Brain microvascular endothelial cell (primary cell): ENCODE results near the gene FANCI.
"Not testable (repeated sequence)": the region's sequence is repeated elsewhere in the genome, so short reads cannot be mapped to it uniquely, and the experiment has no call there.

Experiments
- DNase-seq: peaks from one replicate; pipeline ENCODE4 v3.0.0-alpha.2; 2020
- H3K27ac ChIP-seq: fragments of 250-450 bp; sonication (Bioruptor Pico); 2 replicates; pipeline ENCODE4 v1.5.1; 2020; ENCODE audit warnings: mild to moderate bottlenecking, moderate library complexity
- H3K27me3 ChIP-seq: fragments of 250-450 bp; sonication (Bioruptor Pico); replicated peaks from 2 replicates; pipeline ENCODE4 v1.5.1; 2020; ENCODE audit warnings: mild to moderate bottlenecking
- H3K36me3 ChIP-seq: fragments of 250-450 bp; sonication (Bioruptor Pico); replicated peaks from 2 replicates; pipeline ENCODE4 v1.5.1; 2020; ENCODE audit warnings: mild to moderate bottlenecking
- H3K4me3 ChIP-seq: 2 replicates; pipeline ENCODE4 v1.5.1; 2011; ENCODE audit warnings: low read depth, mild to moderate bottlenecking, control low read depth, low read length, moderate library complexity
- in situ Hi-C: cut with HindIII; loops from 2 replicates; pipeline ENCODE4 v1.10.0; 2017; ENCODE audit warnings: low sequenced_read_pairs, low pct_ligation_motif_present
- TF ChIP-seq, protein P1 (sequence below): IDR thresholded peaks from 2 replicates; pipeline ENCODE4 v1.5.1; 2011; ENCODE audit warnings: low read depth, mild to moderate bottlenecking, moderate library complexity, low read length, control low read depth, inconsistent platforms; ENCODE audit errors: missing control alignments

The FANCI gene

DNA sequence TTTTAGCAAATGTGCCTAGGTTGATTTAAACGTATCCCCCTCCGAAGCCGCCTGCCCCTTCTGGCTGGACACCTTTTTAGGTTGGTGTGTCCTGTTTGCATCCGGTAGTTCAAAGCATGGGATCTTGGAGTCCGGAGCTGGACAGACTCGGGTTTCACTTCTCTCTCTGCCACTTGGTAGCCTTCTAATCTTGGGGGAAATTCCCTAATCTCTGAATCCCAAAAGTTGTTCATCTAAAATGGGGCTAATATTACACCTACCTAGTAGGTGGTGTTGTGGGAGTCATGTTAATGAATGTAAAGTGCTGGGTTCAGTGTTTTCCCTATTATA, 760 bp downstream of the FANCI start:
- H3K27me3 ChIP-seq: no peaks in the 10 kb centered on the region
- no peak for DNase-seq
- TF ChIP-seq, protein P1, sequence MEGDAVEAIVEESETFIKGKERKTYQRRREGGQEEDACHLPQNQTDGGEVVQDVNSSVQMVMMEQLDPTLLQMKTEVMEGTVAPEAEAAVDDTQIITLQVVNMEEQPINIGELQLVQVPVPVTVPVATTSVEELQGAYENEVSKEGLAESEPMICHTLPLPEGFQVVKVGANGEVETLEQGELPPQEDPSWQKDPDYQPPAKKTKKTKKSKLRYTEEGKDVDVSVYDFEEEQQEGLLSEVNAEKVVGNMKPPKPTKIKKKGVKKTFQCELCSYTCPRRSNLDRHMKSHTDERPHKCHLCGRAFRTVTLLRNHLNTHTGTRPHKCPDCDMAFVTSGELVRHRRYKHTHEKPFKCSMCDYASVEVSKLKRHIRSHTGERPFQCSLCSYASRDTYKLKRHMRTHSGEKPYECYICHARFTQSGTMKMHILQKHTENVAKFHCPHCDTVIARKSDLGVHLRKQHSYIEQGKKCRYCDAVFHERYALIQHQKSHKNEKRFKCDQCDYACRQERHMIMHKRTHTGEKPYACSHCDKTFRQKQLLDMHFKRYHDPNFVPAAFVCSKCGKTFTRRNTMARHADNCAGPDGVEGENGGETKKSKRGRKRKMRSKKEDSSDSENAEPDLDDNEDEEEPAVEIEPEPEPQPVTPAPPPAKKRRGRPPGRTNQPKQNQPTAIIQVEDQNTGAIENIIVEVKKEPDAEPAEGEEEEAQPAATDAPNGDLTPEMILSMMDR: no peak
- H3K36me3 ChIP-seq: no peaks in the 10 kb centered on the region
- in situ Hi-C loops: no loop called here
- H3K4me3 ChIP-seq: peak overlapping the region; percentile 90
- H3K27ac ChIP-seq: no peak overlapping the region

DNA sequence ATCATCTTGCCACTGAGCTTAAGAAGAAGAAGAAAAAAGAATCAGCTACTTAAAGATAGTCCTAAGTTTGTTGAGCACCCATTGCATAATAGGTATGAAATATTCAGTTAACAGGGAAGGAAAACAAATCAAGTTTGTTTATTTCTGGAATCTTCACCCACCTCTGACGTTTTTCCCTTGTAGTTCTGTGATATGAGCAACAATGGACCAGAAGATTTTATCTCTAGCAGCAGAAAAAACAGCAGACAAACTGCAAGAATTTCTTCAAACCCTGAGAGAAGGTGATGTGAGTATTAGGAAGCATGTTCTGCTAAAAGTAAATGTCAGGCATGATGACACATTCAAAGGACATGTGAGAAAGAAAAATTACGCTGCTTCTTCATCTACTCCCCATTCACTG, 3.7 kb downstream of the FANCI start:
- TF ChIP-seq, protein P1: no peak
- in situ Hi-C loops: no loop called here
- Histone ChIP-seq H3K27ac (no peak overlapping the region), H3K27me3 (no peaks in the 10 kb centered on the region), H3K36me3 (no peaks in the 10 kb centered on the region), H3K4me3 (no peak overlapping the region)
- no peak for DNase-seq

DNA sequence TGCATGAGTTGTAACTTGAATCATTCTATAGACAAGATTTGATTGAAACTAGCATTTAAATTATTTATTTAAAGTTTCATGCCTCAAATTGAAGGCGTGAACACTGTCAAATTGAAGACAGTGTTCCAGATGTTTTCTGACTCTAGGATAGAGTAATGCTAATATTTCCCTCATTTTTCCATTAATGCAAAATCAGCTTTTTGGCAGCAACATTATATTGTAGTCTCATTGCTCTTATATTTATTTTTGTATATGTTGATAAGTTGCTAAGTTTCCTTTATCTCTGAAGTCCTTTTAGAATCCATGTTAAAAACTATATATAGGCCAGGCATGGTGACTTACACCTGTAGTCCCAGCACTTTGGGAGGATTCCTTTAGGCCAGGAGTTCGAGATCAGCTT, 4.8 kb downstream of the FANCI start:
- in situ Hi-C loops: no loop called here
- TF ChIP-seq, protein P1: no peak
- Histone ChIP-seq H3K27ac (no peak overlapping the region), H3K36me3 (no peaks in the 10 kb centered on the region), H3K27me3 (no peaks in the 10 kb centered on the region), H3K4me3 (no peak overlapping the region)
- no peak for DNase-seq

- H3K4me3 ChIP-seq, DNase-seq, H3K36me3 ChIP-seq, in situ Hi-C loops, H3K27me3 ChIP-seq, H3K27ac ChIP-seq: not testable (repeated sequence)
Observed at GRCh38 chr15:89250142-89250541, 6.4 kb downstream of the FANCI start.

GRCh38 chr15:89277281-89277680, 33.5 kb downstream of the FANCI start:
- H3K36me3 ChIP-seq, H3K4me3 ChIP-seq, DNase-seq, in situ Hi-C loops, H3K27ac ChIP-seq, H3K27me3 ChIP-seq: not testable (repeated sequence)

DNA sequence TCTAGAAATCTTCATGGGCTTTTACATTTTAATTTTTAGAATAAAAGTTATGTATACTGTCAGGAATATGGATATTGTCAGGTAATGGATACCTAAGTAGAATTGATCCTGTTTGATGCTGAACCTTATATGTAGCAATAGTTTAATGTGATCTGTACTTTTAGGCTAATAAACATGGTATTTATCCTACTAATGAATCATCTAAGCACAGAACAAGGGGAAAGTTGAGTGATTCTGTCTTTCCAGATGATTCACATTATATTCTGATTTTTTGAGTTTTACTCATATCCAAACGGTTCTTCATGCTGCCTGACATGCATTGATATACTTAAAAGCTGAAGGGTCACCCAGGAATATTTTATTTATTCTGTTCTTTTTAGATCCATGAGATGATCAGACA, 34.5 kb downstream of the FANCI start:
- TF ChIP-seq, protein P1: no peak
- Histone ChIP-seq H3K4me3 (no peak overlapping the region), H3K27me3 (no peaks in the 10 kb centered on the region), H3K27ac (no peak overlapping the region), H3K36me3 (no peaks in the 10 kb centered on the region)
- in situ Hi-C loops: no loop called here
- no peak for DNase-seq

DNA sequence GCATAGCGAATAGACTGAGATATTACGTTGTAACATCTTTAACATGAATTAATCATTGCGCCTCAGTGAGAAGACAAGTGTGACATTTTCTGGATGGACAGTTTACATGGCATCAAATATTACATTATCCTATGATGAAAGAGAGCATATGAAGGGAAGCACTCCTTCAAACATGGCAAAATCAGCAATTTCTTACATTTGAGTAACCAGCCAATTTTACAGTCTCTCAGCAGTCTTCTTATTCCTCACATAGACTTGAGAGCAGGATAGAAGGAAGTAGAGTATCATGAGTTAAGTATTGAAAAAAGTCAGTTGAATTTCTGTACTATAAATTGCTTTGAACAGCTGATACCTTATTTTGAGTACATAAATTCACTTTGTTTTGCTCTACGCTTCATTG, 38.9 kb downstream of the FANCI start:
- no peak overlapping the region for H3K27ac ChIP-seq
- DNase-seq: no peak
- H3K27me3 ChIP-seq: no peaks in the 10 kb centered on the region
- no peak overlapping the region for H3K4me3 ChIP-seq
- TF ChIP-seq, protein P1: no peak
- H3K36me3 ChIP-seq: no peaks in the 10 kb centered on the region
- in situ Hi-C loops: no loop called here
